ENCODE measurements around the gene GAK.

The GAK gene

DNA sequence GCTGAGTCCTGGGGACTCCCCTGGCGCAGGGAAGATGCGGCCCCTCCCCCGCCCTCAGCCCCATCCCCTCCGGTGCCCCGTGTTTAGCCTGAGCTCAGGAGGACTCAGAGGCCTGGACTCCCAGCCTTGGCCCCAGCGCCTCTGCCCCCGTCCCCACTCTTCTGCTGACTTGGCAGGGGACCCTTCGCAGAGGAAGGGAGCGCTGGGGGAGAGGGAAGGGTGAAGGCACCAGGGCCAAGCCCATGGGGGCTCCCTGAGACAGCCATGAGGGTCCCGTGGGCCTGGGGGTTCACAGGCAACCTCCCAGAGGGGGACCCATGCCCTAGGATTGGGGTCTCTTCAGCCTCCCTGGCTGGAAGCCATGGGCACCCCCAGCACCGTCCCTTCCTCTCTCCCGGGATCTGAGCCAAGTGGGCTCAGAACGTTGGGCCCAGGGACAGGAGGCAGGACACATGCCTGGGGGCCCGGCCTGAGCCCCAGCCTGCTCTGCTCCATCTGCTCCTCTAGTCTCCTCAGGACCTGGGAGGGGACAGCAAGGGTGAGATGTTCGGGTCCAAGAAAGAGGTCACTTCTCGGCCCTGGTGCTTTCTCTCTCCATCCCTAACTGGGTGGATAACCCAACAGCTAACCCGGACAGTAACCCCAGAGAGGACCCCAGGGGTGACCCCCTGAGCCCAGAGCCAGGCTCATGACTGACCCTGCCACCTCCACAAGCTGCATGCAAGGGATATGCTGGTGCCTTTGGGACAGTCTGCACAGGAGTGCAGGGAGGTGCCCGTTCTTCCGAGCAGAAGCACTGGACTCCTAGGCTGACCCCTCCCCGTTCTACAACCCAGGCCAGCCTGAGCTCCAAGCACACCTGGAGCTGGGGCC is 104.7 kb downstream of the GAK start:
- no peaks in the 10 kb centered on the region for H3K4me1 Mint-ChIP-seq (ENCODE audit: low read depth)
- no peak for DNase-seq (ENCODE audit: low spot score)
- H3K27me3 Mint-ChIP-seq (ENCODE audit: low read depth) = peaks cover 27% of the 10 kb centered on the region
- no peak overlapping the region for H3K27ac Mint-ChIP-seq
- peaks cover 2% of the 10 kb centered on the region for H3K36me3 Mint-ChIP-seq (ENCODE audit: low read depth)
- peak overlapping the region; percentile 12 for H3K4me3 Mint-ChIP-seq
- no peaks in the 10 kb centered on the region for H3K9me3 Mint-ChIP-seq

- H3K36me3 Mint-ChIP-seq (ENCODE audit: low read depth) = peaks cover 2% of the 10 kb centered on the region
- no peaks in the 10 kb centered on the region for H3K4me1 Mint-ChIP-seq (ENCODE audit: low read depth)
- no peaks in the 10 kb centered on the region for H3K9me3 Mint-ChIP-seq
- H3K27ac Mint-ChIP-seq = no peak overlapping the region
- peaks cover 34% of the 10 kb centered on the region for H3K27me3 Mint-ChIP-seq (ENCODE audit: low read depth)
- no peak for DNase-seq (ENCODE audit: low spot score)
- no peak overlapping the region for H3K4me3 Mint-ChIP-seq
Measured at GRCh38 chr4:826508-827208, 105.5 kb downstream of the GAK start.

- Mint-ChIP-seq H3K27ac (no peak within 1 kb of the TSS), H3K4me1 (ENCODE audit: low read depth) (no peaks in the 10 kb centered on the region), H3K36me3 (ENCODE audit: low read depth) (peaks cover 2% of the 10 kb centered on the region), H3K9me3 (no peaks in the 10 kb centered on the region), H3K4me3 (no peak within 1 kb of the TSS), H3K27me3 (ENCODE audit: low read depth) (peaks cover 34% of the 10 kb centered on the region)
- DNase-seq (ENCODE audit: low spot score) = no peak
Measured at GRCh38 chr4:825971-826330, 106.2 kb downstream of the GAK start, which contains the start of gene CPLX1. CPLX1 (minus strand) TSS chr4:826129; CDS start chr4:824522, 1,607 bp downstream.

DNA sequence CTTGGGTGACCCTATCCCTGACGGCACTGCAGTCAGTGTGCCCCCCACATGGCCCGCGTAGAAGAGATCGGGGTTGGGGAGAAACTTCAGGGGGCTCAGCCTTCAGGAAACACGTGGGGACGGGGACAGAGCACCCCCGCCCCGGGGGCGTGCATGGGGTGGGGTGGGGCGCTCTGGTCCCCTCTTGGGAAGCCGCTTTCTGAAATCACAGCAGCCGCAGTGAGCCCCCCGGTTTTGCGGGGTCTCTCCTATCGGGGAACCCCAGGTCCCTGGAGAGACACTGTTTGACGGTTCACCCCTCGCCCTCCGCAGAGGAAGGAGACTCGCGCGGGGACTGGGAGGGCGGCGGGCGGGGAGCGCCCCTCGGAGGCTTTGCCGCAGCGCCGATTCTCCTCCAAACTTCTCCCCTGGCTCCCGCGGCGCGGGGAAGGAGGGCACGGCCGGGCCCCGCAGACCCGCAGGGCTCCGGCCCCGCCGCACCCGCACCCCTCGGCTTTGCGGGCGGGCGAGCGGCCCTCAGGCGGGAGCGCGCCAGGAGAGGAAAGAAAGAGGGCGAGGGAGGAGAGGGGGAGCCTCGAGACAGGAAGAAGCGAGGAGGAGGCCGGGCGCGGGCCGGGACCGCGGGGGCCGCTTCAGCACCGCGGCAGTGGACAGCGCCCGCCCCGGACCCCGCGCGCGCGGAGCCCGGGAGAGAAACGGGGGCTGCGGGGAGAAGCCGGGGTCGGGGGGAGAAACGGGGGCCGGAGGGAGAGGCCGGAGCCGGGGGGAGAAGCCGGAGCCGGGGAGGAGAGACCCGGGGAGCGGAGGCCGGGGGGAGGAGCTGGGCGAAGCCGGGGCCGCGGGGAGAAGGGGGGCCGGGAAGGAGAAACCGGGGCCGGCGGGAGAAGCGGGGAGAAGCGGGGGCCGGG is 106.8 kb downstream of the GAK start:
- DNase-seq (ENCODE audit: low spot score) = no peak
- Mint-ChIP-seq H3K27ac (no peak overlapping the region), H3K36me3 (ENCODE audit: low read depth) (peaks cover 2% of the 10 kb centered on the region), H3K9me3 (no peaks in the 10 kb centered on the region), H3K27me3 (ENCODE audit: low read depth) (peaks cover 34% of the 10 kb centered on the region), H3K4me3 (no peak overlapping the region), H3K4me1 (ENCODE audit: low read depth) (no peaks in the 10 kb centered on the region)

- H3K4me3 Mint-ChIP-seq = no peak overlapping the region
- H3K27me3 Mint-ChIP-seq (ENCODE audit: low read depth) = peaks cover 34% of the 10 kb centered on the region
- no peaks in the 10 kb centered on the region for H3K4me1 Mint-ChIP-seq (ENCODE audit: low read depth)
- H3K27ac Mint-ChIP-seq = peak overlapping the region; percentile 36
- no peak for DNase-seq (ENCODE audit: low spot score)
- H3K36me3 Mint-ChIP-seq (ENCODE audit: low read depth) = peaks cover 2% of the 10 kb centered on the region
- no peaks in the 10 kb centered on the region for H3K9me3 Mint-ChIP-seq
Measured at GRCh38 chr4:824461-825062, 107.6 kb downstream of the GAK start.

DNA sequence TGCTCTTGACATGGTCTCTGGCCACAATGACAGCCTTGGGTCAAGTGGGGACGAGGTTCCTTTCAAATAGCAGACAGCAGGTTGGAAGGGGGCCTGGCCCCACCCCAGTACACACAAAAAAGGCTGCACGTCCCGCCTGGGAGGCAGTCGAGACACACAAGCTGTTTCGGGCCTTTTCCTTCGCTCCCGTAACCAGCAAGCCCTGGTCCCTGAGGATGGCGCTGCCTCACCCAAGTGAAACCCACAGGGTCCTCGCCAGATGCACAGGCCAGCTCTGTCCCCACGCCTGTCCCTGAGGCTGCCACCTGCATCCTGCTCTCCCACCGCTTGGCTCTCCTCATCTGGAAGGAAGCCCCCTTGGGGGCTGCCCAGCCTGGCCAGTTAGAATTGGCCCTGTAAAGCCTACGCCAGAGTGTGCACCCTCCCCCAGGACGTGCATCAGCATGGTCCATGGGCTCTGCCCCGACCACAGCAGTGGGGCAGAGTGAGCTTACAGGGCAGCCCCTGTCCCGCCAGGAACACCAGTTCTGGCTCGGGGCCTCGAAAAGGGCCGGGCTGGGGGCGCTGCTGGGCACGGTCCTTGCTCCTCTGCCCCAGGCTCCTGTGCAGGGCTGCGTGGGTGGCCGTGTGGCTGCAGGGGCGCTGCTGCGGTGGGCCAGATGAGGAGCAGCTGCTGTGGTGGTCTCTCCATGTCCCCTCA is 108.2 kb downstream of the GAK start:
- Mint-ChIP-seq H3K36me3 (ENCODE audit: low read depth) (peaks cover 2% of the 10 kb centered on the region), H3K27ac (no peak overlapping the region), H3K9me3 (no peaks in the 10 kb centered on the region), H3K4me3 (no peak overlapping the region), H3K27me3 (ENCODE audit: low read depth) (peaks cover 34% of the 10 kb centered on the region), H3K4me1 (ENCODE audit: low read depth) (no peaks in the 10 kb centered on the region)
- no peak for DNase-seq (ENCODE audit: low spot score)

DNA sequence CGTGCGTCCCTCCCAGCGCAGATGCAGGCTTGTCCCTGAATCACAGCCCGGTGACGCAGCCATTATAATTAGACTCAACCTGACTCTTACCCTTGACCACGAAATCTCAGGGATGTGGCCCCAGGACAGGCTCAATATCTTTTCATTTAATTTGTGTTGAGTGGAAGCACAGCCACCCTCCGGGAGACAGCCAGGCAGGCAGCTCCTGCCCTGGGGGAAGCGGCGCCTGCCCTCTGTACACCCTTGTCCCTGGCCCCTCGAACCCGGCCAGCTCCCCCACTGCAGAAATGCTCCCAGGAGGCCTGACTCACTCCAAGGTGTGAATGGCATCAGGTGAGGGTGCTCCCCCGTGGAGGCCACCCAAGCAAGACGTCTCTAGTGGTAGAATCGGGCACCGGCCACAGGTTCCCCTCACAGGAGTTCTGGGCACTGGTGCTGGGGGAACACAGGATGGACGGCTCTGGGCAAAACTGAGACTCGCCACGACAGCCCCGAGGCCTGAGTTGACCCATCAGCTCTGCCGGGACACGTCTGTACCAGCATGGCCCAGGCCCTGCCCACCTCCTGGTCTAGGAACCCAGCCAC is 108.8 kb downstream of the GAK start:
- Mint-ChIP-seq H3K27me3 (ENCODE audit: low read depth) (peaks cover 31% of the 10 kb centered on the region), H3K36me3 (ENCODE audit: low read depth) (peaks cover 2% of the 10 kb centered on the region), H3K27ac (no peak overlapping the region), H3K4me1 (ENCODE audit: low read depth) (no peaks in the 10 kb centered on the region), H3K9me3 (no peaks in the 10 kb centered on the region), H3K4me3 (no peak overlapping the region)
- no peak for DNase-seq (ENCODE audit: low spot score)

GRCh38 chr4:822361-823175 is 109.5 kb downstream of the GAK start:
- H3K27me3 Mint-ChIP-seq (ENCODE audit: low read depth) = peaks cover 24% of the 10 kb centered on the region
- no peaks in the 10 kb centered on the region for H3K36me3 Mint-ChIP-seq (ENCODE audit: low read depth)
- no peaks in the 10 kb centered on the region for H3K9me3 Mint-ChIP-seq
- H3K27ac Mint-ChIP-seq = no peak overlapping the region
- H3K4me3 Mint-ChIP-seq = no peak overlapping the region
- H3K4me1 Mint-ChIP-seq (ENCODE audit: low read depth) = no peaks in the 10 kb centered on the region
- DNase-seq (ENCODE audit: low spot score) = no peak

GRCh38 chr4:821631-822030 is 110.5 kb downstream of the GAK start:
- H3K27ac Mint-ChIP-seq = no peak overlapping the region
- H3K4me1 Mint-ChIP-seq (ENCODE audit: low read depth) = no peaks in the 10 kb centered on the region
- H3K27me3 Mint-ChIP-seq (ENCODE audit: low read depth) = peaks cover 20% of the 10 kb centered on the region
- no peaks in the 10 kb centered on the region for H3K9me3 Mint-ChIP-seq
- H3K4me3 Mint-ChIP-seq = no peak overlapping the region
- no peaks in the 10 kb centered on the region for H3K36me3 Mint-ChIP-seq (ENCODE audit: low read depth)
- DNase-seq (ENCODE audit: low spot score) = no peak

DNA sequence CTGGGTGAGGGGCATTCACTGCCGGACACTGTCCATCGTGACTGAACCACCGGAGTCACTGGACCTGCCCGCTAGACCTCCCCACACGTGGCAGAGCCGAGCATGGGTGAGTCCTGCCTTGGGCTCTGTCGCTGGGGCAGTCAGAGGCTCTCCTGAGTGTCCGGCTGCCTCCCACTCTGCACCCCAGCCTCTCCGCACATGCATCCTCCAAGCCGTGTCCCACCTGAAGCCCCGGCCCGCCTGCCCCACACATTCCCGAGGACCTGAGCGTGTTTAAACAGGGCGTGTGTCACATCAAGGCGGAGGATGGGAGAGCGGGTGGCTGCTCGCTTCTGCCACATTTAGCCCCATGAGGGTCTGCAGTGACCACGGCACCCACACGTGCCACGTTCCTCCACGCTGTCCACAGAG is 110.9 kb downstream of the GAK start:
- H3K4me3 Mint-ChIP-seq = no peak overlapping the region
- no peaks in the 10 kb centered on the region for H3K36me3 Mint-ChIP-seq (ENCODE audit: low read depth)
- no peaks in the 10 kb centered on the region for H3K9me3 Mint-ChIP-seq
- H3K4me1 Mint-ChIP-seq (ENCODE audit: low read depth) = no peaks in the 10 kb centered on the region
- H3K27me3 Mint-ChIP-seq (ENCODE audit: low read depth) = peaks cover 23% of the 10 kb centered on the region
- no peak for DNase-seq (ENCODE audit: low spot score)
- H3K27ac Mint-ChIP-seq = no peak overlapping the region

- Mint-ChIP-seq H3K4me1 (ENCODE audit: low read depth) (no peaks in the 10 kb centered on the region), H3K27me3 (ENCODE audit: low read depth) (peaks cover 26% of the 10 kb centered on the region), H3K4me3 (no peak overlapping the region), H3K36me3 (ENCODE audit: low read depth) (no peaks in the 10 kb centered on the region), H3K27ac (no peak overlapping the region), H3K9me3 (no peaks in the 10 kb centered on the region)
- no peak for DNase-seq (ENCODE audit: low spot score)
Measured at GRCh38 chr4:820230-821172, 111.6 kb downstream of the GAK start.
